Stimulated activated CD4-positive, alpha-beta T cell treated with anti-CD3 and anti-CD28 coated beads, TNF-alpha, amount 100 ng/mL, for 1 hour (primary cell): ENCODE results near the gene ZNF552.
"Not testable (repeated sequence)": the region's sequence is repeated elsewhere in the genome, so short reads cannot be mapped to it uniquely, and the experiment has no call there.

Experiments
- DNase-seq, 3 donors: peaks; one replicate each; pipeline ENCODE4 v3.0.0-alpha.2; 2020; ENCODE audit warnings: low read depth in 3 of 3, low spot score in 1 of 3

The ZNF552 gene

GRCh38 chr19:57819475-57820148 lies 4.9 kb upstream of the ZNF552 start:
- peak; percentile 50 to 57 (median 54) for DNase-seq

GRCh38 chr19:57818378-57818777 lies 3.7 kb upstream of the ZNF552 start:
- DNase-seq, result no peak

- no peak for DNase-seq
These were observed 3.3 kb upstream of the ZNF552 start for GRCh38 chr19:57817976-57818375.

DNA sequence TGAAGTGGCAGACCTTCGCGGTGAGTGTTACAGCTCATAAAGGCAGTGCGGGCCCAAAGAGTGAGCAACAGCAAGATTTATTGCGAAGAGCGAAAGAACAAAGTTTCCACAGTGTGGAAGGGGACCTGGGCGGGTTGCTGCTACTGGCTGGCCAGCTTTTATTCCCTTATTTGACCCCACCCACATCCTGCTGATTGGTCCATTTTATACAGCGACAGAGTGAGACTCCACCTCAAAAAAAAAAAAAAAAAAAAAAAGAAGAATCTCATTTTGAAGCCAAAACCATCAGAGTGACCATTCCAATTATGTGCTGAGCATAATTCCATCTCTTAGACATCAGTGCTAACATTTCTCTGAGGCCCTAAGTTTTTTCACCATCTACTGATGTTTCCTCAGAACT lies 1.9 kb upstream of the ZNF552 start:
- no peak for DNase-seq

DNA sequence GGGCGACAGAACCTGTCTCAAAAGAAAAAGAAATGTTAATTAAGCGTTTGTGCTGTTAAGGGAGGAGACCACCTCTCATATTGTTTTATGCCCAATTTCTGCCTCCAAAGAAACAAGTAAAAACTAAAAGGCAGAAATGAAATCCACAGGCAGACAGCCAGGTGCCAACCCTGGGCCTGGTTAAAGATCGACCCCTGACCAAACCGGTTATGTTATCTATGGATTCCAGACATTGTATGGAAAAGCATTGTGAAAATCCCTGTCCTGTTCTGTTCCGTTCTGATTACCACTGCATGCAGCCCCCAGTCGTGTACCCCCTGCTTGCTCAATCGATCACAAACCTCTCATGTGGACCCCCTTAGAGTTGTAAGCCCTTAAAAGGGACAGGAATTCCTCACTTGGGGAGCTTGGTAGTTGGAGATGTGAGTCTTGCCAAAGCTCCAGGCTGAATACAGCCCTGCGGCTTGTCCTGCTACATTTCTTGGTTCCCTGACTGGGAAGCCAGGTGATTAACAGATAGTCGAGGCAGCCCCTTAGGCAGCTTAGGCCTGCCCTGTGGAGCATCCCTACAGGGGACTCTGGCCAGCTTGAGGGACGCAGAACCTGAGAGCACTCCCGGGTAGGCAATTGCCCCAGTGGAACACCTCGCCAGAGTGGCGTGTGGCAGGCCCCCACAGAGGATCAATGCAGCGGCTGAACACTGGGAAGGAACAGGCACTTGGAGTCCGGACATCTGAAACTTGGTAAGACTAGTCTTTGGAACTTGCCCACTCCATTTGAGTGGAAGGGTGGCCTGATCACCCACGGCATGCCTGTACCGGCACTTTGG lies 748 bp upstream of the ZNF552 start:
- no peak for DNase-seq

DNA sequence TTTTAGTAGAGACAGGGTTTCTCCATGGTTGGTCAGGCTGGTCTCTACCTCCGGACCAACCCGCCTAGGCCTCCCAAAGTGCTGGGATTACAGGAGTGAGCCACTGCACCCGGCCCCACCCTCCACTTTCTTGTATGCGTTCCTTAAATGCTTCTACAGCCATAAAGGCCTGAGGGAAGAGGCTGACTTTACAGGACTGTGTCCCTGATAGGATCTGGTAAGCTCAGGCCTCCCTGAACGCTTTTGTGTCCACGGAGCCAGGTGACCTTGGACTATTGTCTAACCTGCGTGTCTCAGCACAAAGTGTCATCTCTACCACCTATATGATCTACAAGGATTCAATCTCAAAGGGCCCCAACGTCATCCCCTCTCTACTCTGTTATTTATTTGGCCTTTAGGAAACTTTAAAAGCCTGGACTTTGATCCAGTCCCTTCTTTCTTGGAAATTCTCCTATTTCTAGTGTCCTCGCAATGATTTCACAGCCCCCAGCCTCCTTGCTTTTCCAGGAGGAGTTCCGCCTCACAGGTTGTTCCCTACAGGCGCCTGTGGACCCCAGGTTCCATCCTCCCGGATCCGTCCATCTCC lies 701 bp downstream of the ZNF552 start:
- no peak for DNase-seq

- DNase-seq, result not testable (repeated sequence)
These were observed 1.5 kb downstream of the ZNF552 start for GRCh38 chr19:57812975-57813820.

- no peak for DNase-seq
These were observed 2.5 kb downstream of the ZNF552 start for GRCh38 chr19:57812226-57812625.

GRCh38 chr19:57810410-57811295 lies 4.1 kb downstream of the ZNF552 start:
- not testable (repeated sequence) for DNase-seq

GRCh38 chr19:57807541-57807940 lies 7.2 kb downstream of the ZNF552 start:
- DNase-seq, result no peak

GRCh38 chr19:57803594-57804325 lies 11.0 kb downstream of the ZNF552 start:
- DNase-seq, result no peak

- no peak for DNase-seq
These were observed 11.5 kb downstream of the ZNF552 start for GRCh38 chr19:57803265-57803593.

- DNase-seq, result no peak
These were observed 12.4 kb downstream of the ZNF552 start for GRCh38 chr19:57802269-57802668.

DNA sequence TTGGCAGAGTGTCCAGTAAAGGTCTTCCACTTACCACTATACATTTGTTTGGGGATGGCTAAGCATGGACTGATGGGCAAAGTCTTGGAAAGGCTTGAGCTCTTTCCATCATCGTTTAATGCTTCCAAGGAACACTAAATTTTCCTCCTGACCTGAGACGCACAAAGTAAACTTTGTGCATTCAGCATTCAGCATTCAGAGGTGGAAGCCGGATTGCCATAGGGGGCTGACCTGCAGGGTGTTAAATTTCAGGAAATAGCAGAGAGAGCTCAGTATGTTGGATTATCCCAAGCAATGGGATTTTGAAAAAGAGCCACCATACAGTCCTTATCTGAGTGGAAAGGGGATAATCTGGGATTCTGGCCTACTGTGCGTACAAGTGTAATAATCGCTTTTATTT lies 14.0 kb downstream of the ZNF552 start:
- no peak for DNase-seq

GRCh38 chr19:57796580-57796979 lies 18.1 kb downstream of the ZNF552 start:
- DNase-seq, result not testable (repeated sequence)

DNA sequence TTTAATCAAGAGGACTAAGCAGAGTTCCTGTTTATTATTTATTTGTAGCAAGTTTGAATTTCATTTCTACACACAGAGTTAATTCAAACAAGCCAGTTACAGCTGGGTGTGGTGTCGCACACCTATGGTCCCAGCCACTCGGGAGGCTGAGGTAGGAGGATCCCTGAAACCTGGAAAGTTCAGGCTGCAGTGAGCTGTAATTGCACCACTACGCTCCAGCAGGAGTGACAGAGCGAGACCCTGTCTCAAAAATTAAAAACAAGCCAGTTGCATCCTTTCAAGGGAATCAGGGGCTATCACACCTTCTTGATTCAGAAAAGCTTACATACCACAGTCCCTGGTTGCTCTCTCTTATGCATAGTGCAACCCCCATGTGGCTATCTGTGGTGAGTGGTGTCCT lies 25.4 kb downstream of the ZNF552 start:
- no peak for DNase-seq

GRCh38 chr19:57788114-57788692 lies 26.5 kb downstream of the ZNF552 start:
- no peak for DNase-seq

DNA sequence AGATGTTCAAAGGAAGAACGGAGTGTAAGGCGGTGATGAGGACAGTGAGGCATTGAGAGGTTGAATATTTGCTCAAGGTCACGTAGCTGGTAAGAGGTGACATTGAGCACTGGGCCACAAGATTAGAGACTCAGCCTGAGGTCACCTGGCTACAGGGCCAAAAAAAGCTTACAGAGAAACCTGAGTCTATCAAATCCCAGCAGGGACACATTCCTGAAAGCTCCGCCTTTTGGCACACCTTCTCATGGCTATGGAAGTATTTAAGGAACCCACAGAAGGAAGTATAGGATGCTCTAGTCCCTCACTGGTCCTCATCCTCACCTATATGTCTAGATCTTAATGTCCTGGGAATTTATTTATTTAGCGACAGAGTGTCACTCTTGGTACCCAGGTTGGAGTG lies 27.8 kb downstream of the ZNF552 start:
- no peak for DNase-seq

DNA sequence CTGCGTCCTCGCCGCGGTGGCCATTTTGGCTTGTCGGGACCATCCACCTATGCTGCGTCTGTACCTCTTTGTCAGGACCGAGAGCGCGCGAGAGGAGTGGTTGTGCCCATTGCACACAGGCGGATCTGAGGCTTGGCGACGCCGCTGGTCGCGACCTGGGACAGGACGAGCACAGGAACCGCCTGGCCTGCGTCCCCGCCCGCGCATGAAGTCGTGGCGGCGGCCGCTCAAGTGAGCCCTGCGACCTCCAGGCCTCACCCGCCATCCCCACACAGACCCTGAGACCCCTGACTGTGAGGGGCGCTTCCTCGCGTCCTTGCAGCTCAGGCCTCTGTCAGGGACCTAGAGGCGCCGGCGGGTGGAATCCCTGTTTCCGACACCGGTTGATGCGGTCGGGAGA lies 28.4 kb downstream of the ZNF552 start:
- DNase-seq, result no peak
